OCI-LY3 (cell line): ENCODE data around the gene HOXD13.

Experiments
- H2AFZ ChIP-seq: fragments of 200-600, 300-600 bp; shearing (Covaris generic); 2 replicates; pipeline ENCODE4 v1.6.0; 2014; ENCODE audit warnings: antibody characterized with exemption, low read depth, low read length
- H3K27ac ChIP-seq: fragments of 200-600, 300-600 bp; sonication (generic); 2 replicates; pipeline ENCODE4 v1.5.1; 2014; ENCODE audit warnings: mild to moderate bottlenecking, low read length, moderate library complexity, mixed read lengths
- H3K27me3 ChIP-seq: fragments of 200-600, 300-600 bp; sonication (generic); 2 replicates; pipeline ENCODE4 v1.6.1; 2014; ENCODE audit warnings: low read depth, low read length, mixed read lengths
- H3K36me3 ChIP-seq: fragments of 200-600, 300-600 bp; sonication (generic); replicated peaks from 2 replicates; pipeline ENCODE3; 2014; ENCODE audit warnings: low read depth, low read length, mixed read lengths
- H3K4me1 ChIP-seq: fragments of 300-600, 200-600 bp; sonication (generic); 2 replicates; pipeline ENCODE4 v1.6.1; 2014; ENCODE audit warnings: low read length, mixed read lengths
- H3K4me2 ChIP-seq: fragments of 200-600, 300-600 bp; sonication (generic); 2 replicates; pipeline ENCODE4 v1.6.1; 2014; ENCODE audit warnings: low read length, mixed read lengths
- H3K4me3 ChIP-seq: fragments of 300-600, 200-600 bp; sonication (generic); 2 replicates; pipeline ENCODE4 v1.5.1; 2014; ENCODE audit warnings: antibody characterized with exemption, mild to moderate bottlenecking, low read length, moderate library complexity
- H3K79me2 ChIP-seq: fragments of 300-600, 200-600 bp; shearing (Covaris generic); 2 replicates; pipeline ENCODE4 v1.6.1; 2014; ENCODE audit warnings: mild to moderate bottlenecking, low read length, mixed read lengths
- H3K9ac ChIP-seq: fragments of 300-600, 200-600 bp; shearing (Covaris generic); 2 replicates; pipeline ENCODE4 v1.6.0; 2014; ENCODE audit warnings: mild to moderate bottlenecking, low read length, moderate library complexity
- H3K9me3 ChIP-seq: fragments of 200-600, 300-600 bp; shearing (Covaris generic); 2 replicates; pipeline ENCODE4 v1.6.1; 2014; ENCODE audit warnings: low read length, mixed read lengths; ENCODE audit not compliant: insufficient read depth
- H4K20me1 ChIP-seq: fragments of 200-600, 300-600 bp; sonication (generic); 2 replicates; pipeline ENCODE4 v1.6.1; 2016; ENCODE audit warnings: low read length, mixed read lengths; ENCODE audit not compliant: insufficient read depth
- CTCF ChIP-seq: fragments of 200-600, 300-600 bp; sonication (generic); IDR thresholded peaks from 2 replicates; pipeline ENCODE4 v1.5.1; 2014; ENCODE audit warnings: antibody characterized with exemption, low read length, low read depth
- EZH2phosphoT487 ChIP-seq: fragments of 200-600 bp; shearing (Covaris generic); IDR thresholded peaks from 2 replicates; pipeline ENCODE4 v1.6.1; 2018; ENCODE audit warnings: antibody characterized with exemption, mixed run types, low read depth

The HOXD13 gene

DNA sequence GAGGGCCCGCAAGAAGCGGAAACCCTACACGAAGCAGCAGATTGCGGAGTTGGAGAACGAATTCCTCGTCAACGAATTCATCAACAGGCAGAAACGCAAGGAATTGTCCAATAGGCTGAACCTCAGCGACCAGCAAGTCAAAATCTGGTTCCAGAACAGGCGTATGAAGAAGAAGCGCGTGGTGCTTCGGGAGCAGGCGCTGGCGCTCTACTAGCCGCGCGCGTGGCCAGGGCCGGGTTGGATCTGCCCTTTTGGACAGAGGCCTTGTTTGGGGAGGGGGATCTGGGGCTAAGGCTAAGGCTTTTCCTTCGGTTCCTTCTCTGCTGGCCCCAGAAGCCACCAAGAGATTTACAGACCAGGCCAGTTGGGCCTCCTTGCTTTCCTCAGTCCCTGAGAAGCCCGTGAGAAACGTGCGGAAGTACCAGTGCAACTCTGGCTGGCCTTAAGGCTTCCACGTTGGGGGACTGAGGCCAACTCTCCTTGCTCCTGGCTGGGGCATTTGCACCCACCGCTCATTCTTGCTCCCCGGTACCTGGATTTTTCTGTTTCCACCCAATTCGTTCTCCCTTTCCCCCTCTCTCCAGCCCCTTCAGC is 8.1 kb downstream of the HOXD13 start:
- Histone ChIP-seq H3K4me2 (no peak overlapping the region), H3K4me3 (no peak overlapping the region), H3K4me1 (peaks cover 13% of the 10 kb centered on the region), H3K36me3 (no peaks in the 10 kb centered on the region), H4K20me1 (no peaks in the 10 kb centered on the region), H3K27ac (no peak overlapping the region), H3K79me2 (no peaks in the 10 kb centered on the region), H3K9ac (no peak overlapping the region), H3K27me3 (no peaks in the 10 kb centered on the region), H2AFZ (no peak overlapping the region), H3K9me3 (no peaks in the 10 kb centered on the region)
- TF ChIP-seq EZH2phosphoT487 (no peak), CTCF (no peak)

DNA sequence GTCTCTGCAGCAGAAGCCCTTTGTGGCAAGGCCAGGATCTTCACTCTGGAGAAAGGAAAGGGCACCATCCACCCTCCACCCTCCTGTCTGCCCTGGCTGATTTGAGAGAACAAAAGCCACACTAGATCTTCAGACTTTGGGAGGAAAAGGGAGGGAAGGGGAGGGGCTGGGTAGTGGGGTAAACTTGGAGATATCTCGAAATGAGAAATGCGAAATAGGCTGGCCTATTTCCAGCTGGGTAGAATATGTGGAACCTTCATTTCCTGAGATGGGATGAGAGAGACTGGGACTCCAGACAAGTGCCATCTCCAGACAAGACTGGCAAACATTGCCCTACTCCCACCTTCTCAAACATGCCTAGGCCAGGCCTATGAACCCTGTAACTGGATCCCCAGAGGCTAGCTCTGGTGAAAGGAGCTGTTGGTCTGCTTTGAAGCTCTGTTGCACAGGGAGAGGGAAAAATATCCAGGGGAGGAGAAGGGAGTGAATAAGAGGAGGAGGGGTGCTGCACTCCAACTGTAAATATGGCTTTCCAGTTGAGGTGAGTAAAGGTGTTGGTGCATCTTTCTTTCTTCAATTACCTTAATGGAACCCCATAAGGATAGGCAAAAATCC is 8.8 kb downstream of the HOXD13 start:
- Histone ChIP-seq H3K27ac (no peak overlapping the region), H3K9ac (no peak overlapping the region), H3K4me3 (no peak overlapping the region), H3K4me1 (peaks cover 15% of the 10 kb centered on the region), H4K20me1 (no peaks in the 10 kb centered on the region), H3K9me3 (no peaks in the 10 kb centered on the region), H2AFZ (no peak overlapping the region), H3K36me3 (no peaks in the 10 kb centered on the region), H3K79me2 (no peaks in the 10 kb centered on the region), H3K27me3 (no peaks in the 10 kb centered on the region), H3K4me2 (no peak overlapping the region)
- TF ChIP-seq CTCF (no peak), EZH2phosphoT487 (no peak)

DNA sequence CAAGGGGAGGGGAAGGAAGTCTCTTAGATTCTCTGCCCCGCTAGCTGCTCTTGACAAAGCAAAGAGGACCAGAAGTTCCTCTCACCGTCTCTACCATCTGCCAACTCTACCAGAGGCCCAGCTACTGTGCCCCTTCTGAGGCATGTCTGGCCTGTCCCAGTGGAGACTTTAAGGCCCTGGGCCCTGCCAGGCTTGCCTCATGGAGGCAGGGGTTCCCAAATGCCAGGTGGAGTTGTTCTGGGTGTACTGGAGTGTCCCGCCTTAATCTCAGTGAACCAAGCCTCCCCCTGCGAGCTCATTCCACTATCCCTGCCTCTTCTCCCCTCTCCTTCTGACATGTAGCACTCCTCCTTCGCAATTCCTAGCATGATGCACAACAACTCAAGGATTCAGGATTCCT is 9.3 kb downstream of the HOXD13 start:
- Histone ChIP-seq H4K20me1 (no peaks in the 10 kb centered on the region), H3K79me2 (no peaks in the 10 kb centered on the region), H3K9ac (no peak overlapping the region), H3K27me3 (no peaks in the 10 kb centered on the region), H3K27ac (no peak overlapping the region), H3K9me3 (no peaks in the 10 kb centered on the region), H3K4me3 (no peak overlapping the region), H3K36me3 (no peaks in the 10 kb centered on the region), H2AFZ (no peak overlapping the region), H3K4me2 (no peak overlapping the region), H3K4me1 (peaks cover 16% of the 10 kb centered on the region)
- no peak for TF ChIP-seq EZH2phosphoT487
- TF ChIP-seq CTCF, result no peak

DNA sequence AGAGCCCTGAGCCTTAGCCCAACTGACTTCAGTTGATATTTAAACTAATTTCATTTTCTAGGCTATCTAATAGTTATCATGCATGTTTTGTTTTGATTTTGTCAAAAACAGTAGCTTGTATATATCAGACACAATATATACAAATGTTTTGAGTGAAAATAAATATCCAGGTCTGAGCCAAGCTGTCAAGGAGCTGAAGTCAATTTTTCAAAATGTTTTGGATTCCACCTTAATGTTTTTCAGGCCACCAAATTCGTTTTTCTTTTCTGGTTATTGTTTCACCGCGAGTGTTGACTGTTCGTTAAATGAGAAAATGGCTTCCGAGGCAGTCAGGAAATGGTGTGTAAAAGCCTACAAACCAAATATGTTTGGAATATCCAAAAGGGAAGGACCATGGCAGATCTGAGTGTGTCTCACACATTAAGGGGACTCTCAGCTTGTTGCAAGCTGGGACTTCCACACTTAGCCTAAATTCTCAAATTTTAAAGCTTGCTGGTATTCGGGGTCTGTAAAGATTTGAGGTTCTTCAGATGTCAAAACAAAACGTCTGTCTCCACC is 9.9 kb downstream of the HOXD13 start:
- no peak overlapping the region for H2AFZ ChIP-seq
- no peak overlapping the region for H3K27ac ChIP-seq
- H3K27me3 ChIP-seq, result no peaks in the 10 kb centered on the region
- no peak overlapping the region for H3K4me3 ChIP-seq
- no peaks in the 10 kb centered on the region for H3K9me3 ChIP-seq
- no peak for TF ChIP-seq EZH2phosphoT487
- TF ChIP-seq CTCF, result no peak
- H3K4me2 ChIP-seq, result no peak overlapping the region
- H3K9ac ChIP-seq, result no peak overlapping the region
- H3K79me2 ChIP-seq, result no peaks in the 10 kb centered on the region
- H4K20me1 ChIP-seq, result no peaks in the 10 kb centered on the region
- H3K4me1 ChIP-seq, result peaks cover 18% of the 10 kb centered on the region
- no peaks in the 10 kb centered on the region for H3K36me3 ChIP-seq
